Activated CD8-positive, alpha-beta T cell treated with anti-CD3 and anti-CD28 coated beads for 36 hours (primary cell): ENCODE results near the gene PVR. TPM values are rescaled to one million over a fixed set of nuclear protein-coding genes. Genes with fewer than 3 reads are reported as not detected.

Experiments
- ATAC-seq: fragments of 200-7000 bp; cut with Tn5 transposase; one replicate; pipeline ENCODE4 v1.10.0; 2021; ENCODE audit warnings: mild to moderate bottlenecking, moderate library complexity
- CTCF ChIA-PET: fragments of 350-600 bp; sonication (Branson Sonifier 250); formaldehyde crosslinking; loops from one replicate; lab custom pipeline; 2021; ENCODE audit warnings: antibody characterized with exemption; lab: Charles Lee
- POLR2A ChIA-PET: fragments of 350-600 bp; sonication (Branson Sonifier 250); formaldehyde crosslinking; loops from one replicate; lab custom pipeline; 2021; ENCODE audit warnings: antibody characterized with exemption; lab: Charles Lee
- DNase-seq: peaks from one replicate; pipeline ENCODE4 v3.0.0-alpha.2; 2020
- H3K27ac Mint-ChIP-seq: one replicate; pipeline ENCODE4 v1.8.0; 2021; ENCODE audit warnings: mild to moderate bottlenecking, mixed read lengths
- H3K27me3 Mint-ChIP-seq: one replicate; pipeline ENCODE4 v1.8.0; 2021; ENCODE audit warnings: mixed read lengths
- H3K36me3 Mint-ChIP-seq: one replicate; pipeline ENCODE4 v1.8.0; 2021; ENCODE audit warnings: low read depth, mixed read lengths
- H3K4me1 Mint-ChIP-seq: one replicate; pipeline ENCODE4 v1.8.0; 2021; ENCODE audit warnings: low read depth, mixed read lengths
- H3K4me3 Mint-ChIP-seq: one replicate; pipeline ENCODE4 v1.8.0; 2021; ENCODE audit warnings: mild to moderate bottlenecking, moderate library complexity, mixed read lengths
- H3K9me3 Mint-ChIP-seq: one replicate; pipeline ENCODE4 v1.8.0; 2021; ENCODE audit warnings: mixed read lengths
- CTCF ChIP-seq: fragments of 200-600 bp; IDR thresholded peaks from one replicate; pipeline ENCODE4 v1.8.0; 2022; ENCODE audit warnings: antibody characterized with exemption, mild to moderate bottlenecking
- intact Hi-C: fragments of 100-400 bp; cut with micrococcal nuclease; formaldehyde crosslinking; loops from one replicate; pipeline ENCODE4 v1.10.0; 2022
- total RNA-seq, 2 experiments: library from RNA; stranded (reverse); gene quantifications; one replicate each; pipeline ENCODE4 v1.2.3, GENCODE V29; 2021

The PVR gene
- total RNA-seq, 2 experiments from 2014 or later, result 7.4 to 8.3 TPM

DNA sequence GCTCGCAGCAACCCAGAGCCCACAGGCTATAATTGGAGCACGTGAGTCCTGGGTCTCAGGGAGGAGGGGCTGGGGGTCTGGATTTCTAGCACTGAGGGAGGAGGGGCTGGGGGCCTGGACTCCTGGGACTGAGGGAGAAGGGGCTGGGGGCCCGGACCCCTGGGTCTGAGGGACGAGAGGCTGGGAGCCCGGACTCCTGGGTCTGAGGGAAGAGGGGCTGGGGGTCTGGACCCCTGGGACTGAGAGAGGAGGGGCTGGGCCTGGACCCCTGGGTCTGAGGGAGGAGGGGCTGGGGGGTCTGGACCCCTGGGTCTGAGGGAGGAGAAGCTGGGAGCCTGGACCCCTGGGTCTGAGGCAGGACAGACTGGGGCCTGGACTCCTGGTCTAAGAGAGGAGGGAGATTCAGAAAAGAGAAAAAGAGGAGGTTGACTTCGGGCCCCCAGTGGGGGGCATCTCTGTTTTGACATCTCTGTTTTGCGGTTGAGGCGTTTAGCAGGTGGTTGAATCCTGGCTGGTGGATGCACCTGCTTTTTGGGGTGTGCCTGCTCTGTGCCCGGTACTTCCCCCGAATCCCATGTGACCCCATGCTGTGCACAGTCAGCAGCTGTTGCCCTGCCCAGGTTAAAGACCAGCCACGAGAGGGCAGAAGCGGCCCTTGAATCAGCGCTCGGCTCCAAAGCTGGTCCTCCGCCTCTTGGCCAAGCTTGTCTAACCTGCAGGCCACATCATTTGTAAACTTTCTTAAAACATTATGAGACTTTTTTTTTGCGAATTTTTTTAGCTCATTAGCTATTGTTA is 10.5 kb downstream of the PVR start:
- ChIA-PET CTCF (interaction anchor here (0.6 to 6.6 kb wide), 17 partner anchors 9 to 117 kb away, joined by 3 to 58 read pairs (median 5); partner anchors contain the start of gene PVR), POLR2A (interaction anchor here (0.7 to 1.2 kb wide), 3 partner anchors 8 to 35 kb away, joined by 3 read pairs; no protein-coding TSS in a partner anchor)
- peak; percentile 88 for DNase-seq
- TF ChIP-seq CTCF, result peak; percentile 75
- H3K9me3 Mint-ChIP-seq, result no peaks in the 10 kb centered on the region
- intact Hi-C loops, result no loop called here
- ATAC-seq, result peak; percentile 95
- no peak overlapping the region for H3K4me3 Mint-ChIP-seq
- no peak overlapping the region for H3K27ac Mint-ChIP-seq
- peaks cover 19% of the 10 kb centered on the region for H3K36me3 Mint-ChIP-seq
- no peaks in the 10 kb centered on the region for H3K27me3 Mint-ChIP-seq
- H3K4me1 Mint-ChIP-seq, result peaks cover 12% of the 10 kb centered on the region

GRCh38 chr19:44657211-44657921 is 13.7 kb downstream of the PVR start:
- no peak overlapping the region for H3K27ac Mint-ChIP-seq
- DNase-seq, result peak; percentile 85
- peaks cover 16% of the 10 kb centered on the region for H3K36me3 Mint-ChIP-seq
- ATAC-seq, result peak; percentile 86
- H3K9me3 Mint-ChIP-seq, result no peaks in the 10 kb centered on the region
- intact Hi-C loops, result loop anchor here (2.0 kb wide), 1 partner anchor 81 kb away; no protein-coding TSS in a partner anchor
- H3K4me1 Mint-ChIP-seq, result peaks cover 12% of the 10 kb centered on the region
- ChIA-PET CTCF (interaction anchor here (0.6 to 6.6 kb wide), 24 partner anchors 9 to 150 kb away, joined by 3 to 58 read pairs (median 4); partner anchors contain the start of gene PVR), POLR2A (no interaction called here)
- H3K4me3 Mint-ChIP-seq, result no peak overlapping the region
- H3K27me3 Mint-ChIP-seq, result no peaks in the 10 kb centered on the region
- peak; percentile 88 for TF ChIP-seq CTCF

GRCh38 chr19:44658069-44658733 is 14.5 kb downstream of the PVR start:
- intact Hi-C loops, result no loop called here
- DNase-seq (no peak), ATAC-seq (no peak)
- TF ChIP-seq CTCF, result no peak
- CTCF ChIA-PET, result interaction anchor here (0.8 to 6.6 kb wide), 5 partner anchors 31 to 113 kb away, joined by 4 to 58 read pairs (median 28); no protein-coding TSS in a partner anchor
- Mint-ChIP-seq H3K4me1 (peaks cover 12% of the 10 kb centered on the region), H3K9me3 (no peaks in the 10 kb centered on the region), H3K36me3 (peaks cover 15% of the 10 kb centered on the region), H3K27ac (no peak overlapping the region), H3K4me3 (no peak overlapping the region), H3K27me3 (no peaks in the 10 kb centered on the region)
- POLR2A ChIA-PET, result no interaction called here

DNA sequence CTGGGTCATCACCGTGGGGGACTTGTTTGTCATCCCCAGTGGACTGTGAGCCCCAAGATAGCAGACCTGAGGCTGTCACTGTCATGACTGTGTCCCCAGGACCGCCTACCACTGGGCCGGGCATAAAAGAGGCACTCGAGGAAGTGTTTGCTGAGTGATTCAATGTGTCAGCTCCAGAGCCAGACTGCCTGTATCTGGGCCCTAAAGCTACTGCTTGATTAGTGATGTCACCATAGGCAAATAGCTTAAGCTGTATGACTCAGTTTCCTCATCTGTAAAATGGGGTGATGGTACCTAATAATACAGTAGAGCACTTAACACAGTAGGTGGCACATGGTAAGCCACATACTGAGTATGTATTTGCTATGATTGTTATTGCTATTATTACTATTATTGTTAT is 16.4 kb downstream of the PVR start:
- Mint-ChIP-seq H3K4me1 (peaks cover 7% of the 10 kb centered on the region), H3K9me3 (no peaks in the 10 kb centered on the region), H3K27ac (no peak overlapping the region), H3K27me3 (no peaks in the 10 kb centered on the region), H3K36me3 (peaks cover 11% of the 10 kb centered on the region), H3K4me3 (no peak overlapping the region)
- intact Hi-C loops, result no loop called here
- CTCF ChIA-PET, result interaction anchor here (1.5 to 6.6 kb wide), 3 partner anchors 83 to 111 kb away, joined by 4 to 58 read pairs (median 4); no protein-coding TSS in a partner anchor
- DNase-seq (no peak), ATAC-seq (no peak)
- no peak for TF ChIP-seq CTCF
- POLR2A ChIA-PET, result no interaction called here
